Measurements from ENCODE around the gene PUSL1. TPM values are rescaled to one million over a fixed set of nuclear protein-coding genes. Genes with fewer than 3 reads are reported as not detected.

PUSL1 gene
- total RNA-seq, 1 experiment from 2014 or later = 38.0 TPM

DNA sequence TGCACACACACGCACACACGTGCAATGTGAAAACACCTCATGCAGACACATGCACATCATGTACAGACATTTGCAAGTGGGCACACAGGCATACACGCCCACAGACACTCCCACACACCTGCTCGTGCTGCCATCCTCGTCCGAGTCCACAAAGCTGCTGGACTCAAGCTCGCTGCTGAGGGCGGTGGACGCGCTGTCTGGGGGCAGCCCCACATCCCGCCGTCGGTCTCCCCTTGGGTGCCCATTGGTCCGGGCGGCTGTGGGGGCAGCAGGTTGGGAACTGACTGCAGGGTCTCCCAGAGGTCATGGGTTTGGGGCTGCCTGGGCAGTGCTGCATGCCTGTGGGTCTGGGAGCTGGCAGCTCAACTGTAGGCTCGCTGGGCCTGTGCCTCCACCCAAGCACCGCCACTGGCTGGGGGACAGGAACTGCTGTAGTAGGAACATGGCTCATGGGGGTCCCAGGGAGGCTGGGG, 33.2 kb downstream of the PUSL1 start:
- Histone ChIP-seq H3K9me3 (ENCODE audit: control insufficient read depth, low read depth, low read length) (no peaks in the 10 kb centered on the region), H3K18ac (ENCODE audit: insufficient read length, low read depth, low read length) (no peak overlapping the region), H3K27ac (ENCODE audit: insufficient read length, low read depth, low read length) (no peak overlapping the region), H2BK5ac (ENCODE audit: insufficient read length, low read length) (no peak overlapping the region), H3K4me2 (ENCODE audit: insufficient read depth, insufficient read length, low read length) (no peak overlapping the region), H3K4ac (ENCODE audit: low read depth, low read length) (no peak overlapping the region), H2BK120ac (ENCODE audit: low read depth, low read length, poor library complexity, severe bottlenecking) (no peak overlapping the region), H3T11ph (ENCODE audit: low read length) (no peak overlapping the region), H3K14ac (ENCODE audit: insufficient read depth, low read length) (no peak overlapping the region), H3K27me3 (ENCODE audit: insufficient read depth, low read length) (no peaks in the 10 kb centered on the region), H3K23ac (ENCODE audit: insufficient read length, low read depth, low read length) (no peak overlapping the region), H2BK12ac (ENCODE audit: insufficient read length, low read depth, low read length) (no peak overlapping the region), H3K23me2 (ENCODE audit: insufficient read length, low read depth, low read length, poor library complexity, severe bottlenecking) (no peaks in the 10 kb centered on the region), H3K4me1 (ENCODE audit: insufficient read depth, low read length) (no peaks in the 10 kb centered on the region), H4K8ac (replicated peaks; ENCODE audit: insufficient read length, low read depth, low read length) (no peak overlapping the region), H4K91ac (ENCODE audit: insufficient read length, low read depth, low read length) (no peak overlapping the region), H2AFZ (ENCODE audit: low read length) (no peak overlapping the region), H4K5ac (ENCODE audit: insufficient read length, low read depth, low read length) (no peak overlapping the region), H2BK15ac (ENCODE audit: low read depth, low read length) (no peak overlapping the region), H3K79me2 (ENCODE audit: insufficient read depth, low read length) (no peaks in the 10 kb centered on the region; the same call in 1 of the 2 replicates), H4K20me1 (ENCODE audit: control insufficient read depth, insufficient read depth, insufficient read length) (no peaks in the 10 kb centered on the region), H2BK20ac (ENCODE audit: low read depth, low read length, poor library complexity, severe bottlenecking) (no peak overlapping the region), H3K79me1 (ENCODE audit: insufficient read depth, low read depth, low read length, poor library complexity, severe bottlenecking) (peaks cover 2% of the 10 kb centered on the region), H2AK5ac (ENCODE audit: insufficient read length, low read length) (no peak overlapping the region), H3K9ac (ENCODE audit: extremely low read depth, insufficient read length, low read length) (no peak overlapping the region), H3K56ac (ENCODE audit: insufficient read length, low read depth, low read length) (no peak overlapping the region)
- no peak for DNase-seq
- TF ChIP-seq, protein P1, sequence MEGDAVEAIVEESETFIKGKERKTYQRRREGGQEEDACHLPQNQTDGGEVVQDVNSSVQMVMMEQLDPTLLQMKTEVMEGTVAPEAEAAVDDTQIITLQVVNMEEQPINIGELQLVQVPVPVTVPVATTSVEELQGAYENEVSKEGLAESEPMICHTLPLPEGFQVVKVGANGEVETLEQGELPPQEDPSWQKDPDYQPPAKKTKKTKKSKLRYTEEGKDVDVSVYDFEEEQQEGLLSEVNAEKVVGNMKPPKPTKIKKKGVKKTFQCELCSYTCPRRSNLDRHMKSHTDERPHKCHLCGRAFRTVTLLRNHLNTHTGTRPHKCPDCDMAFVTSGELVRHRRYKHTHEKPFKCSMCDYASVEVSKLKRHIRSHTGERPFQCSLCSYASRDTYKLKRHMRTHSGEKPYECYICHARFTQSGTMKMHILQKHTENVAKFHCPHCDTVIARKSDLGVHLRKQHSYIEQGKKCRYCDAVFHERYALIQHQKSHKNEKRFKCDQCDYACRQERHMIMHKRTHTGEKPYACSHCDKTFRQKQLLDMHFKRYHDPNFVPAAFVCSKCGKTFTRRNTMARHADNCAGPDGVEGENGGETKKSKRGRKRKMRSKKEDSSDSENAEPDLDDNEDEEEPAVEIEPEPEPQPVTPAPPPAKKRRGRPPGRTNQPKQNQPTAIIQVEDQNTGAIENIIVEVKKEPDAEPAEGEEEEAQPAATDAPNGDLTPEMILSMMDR (conservative IDR thresholded peaks at IDR 0.05) = no peak
- peak overlapping the region in 1 of 2 experiments; percentile 32; a peak in 1 of 5 replicates for H3K4me3 Mint-ChIP-seq
- WGBS (ENCODE audit: extremely low coverage, insufficient read length, low lambda C conversion rate) = no CpG with 5 or more reads among the region's 17 CpGs
- peaks cover 21 to 36% (median 31%) of the 10 kb centered on the region in 3 experiments for H3K36me3 Mint-ChIP-seq (ENCODE audit: insufficient read depth in 1 of 3, low read depth in 3 of 3)
- H3K9me3 Mint-ChIP-seq = peaks cover 0 to 8% of the 10 kb centered on the region in 2 experiments; a peak in 3 of 5 replicates
- no peaks in the 10 kb centered on the region for H3K27me3 Mint-ChIP-seq (ENCODE audit: low read depth)
- no peak overlapping the region for H3K27ac Mint-ChIP-seq
- no peaks in the 10 kb centered on the region for H3K4me1 Mint-ChIP-seq

Data from H9 (cell line).